SK-N-MC (cell line): ENCODE results near the gene SRGAP3.

Experiments used
- DNase-seq: peaks from one replicate; pipeline ENCODE4 v3.0.0-alpha.2; 2011; ENCODE audit warnings: low read depth, low spot score
- H3K27ac ChIP-seq: fragments of 200-600 bp; sonication (generic); 2 replicates; pipeline ENCODE4 v1.5.1; 2016; ENCODE audit warnings: mixed run types
- H3K36me3 ChIP-seq: fragments of 200-600 bp; sonication (generic); 2 replicates; pipeline ENCODE4 v1.6.1; 2017; ENCODE audit warnings: antibody characterized with exemption, low read length, mixed read lengths; ENCODE audit not compliant: insufficient read depth
- H3K4me3 ChIP-seq: fragments of 200-600 bp; sonication (generic); 2 replicates; pipeline ENCODE4 v1.5.1; 2016
- H3K9ac ChIP-seq: fragments of 200-600 bp; sonication (generic); 2 replicates; pipeline ENCODE4 v1.8.0; 2017; ENCODE audit warnings: mixed run types, mixed read lengths; ENCODE audit not compliant: insufficient read length
- H3K9me3 ChIP-seq: fragments of 200-600 bp; sonication (generic); 2 replicates; pipeline ENCODE4 v1.6.1; 2017; ENCODE audit warnings: low read depth, mild to moderate bottlenecking, antibody characterized with exemption, low read length, moderate library complexity, mixed read lengths
- EZH2 ChIP-seq: fragments of 200-600 bp; sonication (generic); IDR thresholded peaks from one replicate; pipeline ENCODE4 v1.6.1; 2017; ENCODE audit warnings: antibody characterized with exemption
- FOXP2 ChIP-seq: optimal IDR thresholded peaks from 2 replicates; pipeline ENCODE3; 2011; ENCODE audit warnings: mild to moderate bottlenecking, moderate library complexity; ENCODE audit not compliant: insufficient read depth; ENCODE audit errors: extremely low read length, control extremely low read depth
- POLR2AphosphoS5 ChIP-seq: IDR thresholded peaks from 2 replicates; pipeline ENCODE4 v1.6.1; 2012; ENCODE audit warnings: mild to moderate bottlenecking, low read depth, low read length, borderline replicate concordance

SRGAP3 gene

DNA sequence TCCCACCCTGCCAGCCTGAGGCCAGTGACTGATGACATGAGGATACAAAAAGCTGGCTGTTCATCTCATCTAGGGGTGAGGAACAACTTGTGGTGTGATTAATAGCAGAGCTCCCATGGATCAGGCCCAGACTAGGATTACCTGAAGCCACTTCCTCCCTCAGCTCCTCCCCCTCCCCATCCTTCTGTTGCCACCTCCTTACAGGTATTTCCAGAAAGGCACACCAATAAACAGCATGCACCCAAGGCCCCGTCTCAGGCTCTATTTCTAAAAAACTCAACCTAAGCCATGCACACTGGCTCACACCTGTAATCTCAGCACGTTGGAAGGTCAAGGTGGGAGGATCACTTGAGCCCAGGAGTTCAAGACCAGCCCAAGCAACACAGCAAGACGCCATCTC, 54.1 kb downstream of the SRGAP3 start:
- Histone ChIP-seq H3K9me3 (no peaks in the 10 kb centered on the region), H3K27ac (no peak overlapping the region), H3K4me3 (no peak overlapping the region), H3K9ac (no peak overlapping the region), H3K36me3 (no peaks in the 10 kb centered on the region)
- TF ChIP-seq FOXP2 (no peak), POLR2AphosphoS5 (no peak), EZH2 (no peak)
- no peak for DNase-seq

DNA sequence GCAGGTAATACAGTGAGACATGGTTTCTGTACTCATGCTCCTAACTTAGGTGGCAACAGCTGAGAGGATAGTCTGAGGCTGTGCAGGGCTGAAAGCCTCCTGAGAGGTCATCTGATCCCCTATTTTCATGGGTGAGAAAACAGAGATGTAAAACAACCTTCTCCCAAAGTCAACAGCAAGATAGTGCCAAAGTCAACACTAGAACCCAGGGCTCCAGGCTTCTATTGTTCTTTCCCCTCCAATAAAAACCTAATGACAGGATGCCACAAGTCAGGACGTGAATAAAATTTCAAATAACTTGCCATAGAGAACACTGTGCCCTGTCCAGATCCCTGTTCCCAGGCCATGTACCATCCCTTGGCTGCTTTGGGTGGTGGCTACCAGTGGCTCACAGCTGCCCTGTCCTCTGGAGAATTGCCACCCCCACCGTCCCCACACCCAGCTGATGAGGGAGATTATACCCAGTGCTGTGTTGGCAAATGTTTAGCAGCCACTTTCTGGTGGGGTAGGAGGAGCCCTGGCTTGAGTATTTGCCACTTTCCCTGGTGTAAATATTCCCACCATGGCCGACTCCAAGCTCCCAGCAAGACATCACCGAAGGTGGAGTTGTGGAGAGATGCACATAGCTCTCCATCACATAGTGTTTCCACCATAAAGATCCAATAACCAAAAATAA, 54.8 kb downstream of the SRGAP3 start:
- no peak for DNase-seq
- TF ChIP-seq POLR2AphosphoS5 (no peak), EZH2 (no peak), FOXP2 (no peak)
- H3K9me3 ChIP-seq: no peaks in the 10 kb centered on the region
- H3K36me3 ChIP-seq: no peaks in the 10 kb centered on the region
- H3K4me3 ChIP-seq: no peak overlapping the region
- no peak overlapping the region for H3K27ac ChIP-seq
- H3K9ac ChIP-seq: no peak overlapping the region

DNA sequence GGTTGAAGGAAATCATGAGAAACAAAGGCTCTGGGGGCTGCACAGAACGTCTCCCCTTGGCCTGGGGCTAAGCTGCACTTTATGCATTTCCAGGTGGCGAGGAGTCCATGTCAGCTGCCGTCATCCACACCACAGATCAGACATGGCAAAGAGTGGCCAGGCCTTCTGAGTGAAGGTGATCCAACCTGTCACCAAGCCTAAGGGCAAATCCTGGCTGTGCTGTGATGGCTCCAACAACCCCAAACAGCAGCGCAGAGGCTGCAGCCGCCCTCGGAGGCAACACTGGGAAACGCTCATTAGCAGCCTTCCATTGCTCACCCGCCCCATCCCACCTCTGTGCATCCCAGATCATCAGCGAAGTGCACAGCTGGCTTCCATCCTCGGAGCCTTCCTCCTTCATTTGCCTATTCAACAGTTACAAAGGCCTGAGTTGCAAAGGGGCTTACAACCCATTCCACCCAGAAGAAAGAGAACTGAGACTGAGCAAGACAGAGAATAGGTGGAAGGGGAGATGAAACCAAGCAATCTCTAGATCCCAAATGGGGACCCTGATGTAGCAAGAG, 55.7 kb downstream of the SRGAP3 start:
- TF ChIP-seq FOXP2 (no peak), POLR2AphosphoS5 (no peak), EZH2 (no peak)
- Histone ChIP-seq H3K9me3 (no peaks in the 10 kb centered on the region), H3K9ac (no peak overlapping the region), H3K27ac (no peak overlapping the region), H3K4me3 (no peak overlapping the region), H3K36me3 (no peaks in the 10 kb centered on the region)
- DNase-seq: no peak

DNA sequence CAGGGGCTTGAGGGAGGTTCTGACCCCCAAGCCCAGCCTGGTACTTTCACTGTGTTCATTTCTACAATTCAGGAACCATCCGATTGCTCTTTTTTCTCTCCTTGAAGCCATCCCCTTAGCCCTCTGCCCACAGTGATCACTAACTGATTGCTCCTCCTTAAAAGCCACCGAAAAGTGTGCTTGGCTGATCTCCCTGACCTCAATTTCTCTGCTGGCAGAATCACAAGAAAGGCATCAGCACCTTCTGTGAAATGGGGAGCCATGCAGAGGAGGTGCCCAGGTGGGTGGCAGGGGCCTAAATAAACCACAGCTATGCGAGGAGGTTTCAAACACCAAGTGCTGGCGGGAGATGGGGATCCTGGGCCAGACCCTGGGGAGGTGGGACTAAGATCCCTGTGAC, 56.2 kb downstream of the SRGAP3 start:
- Histone ChIP-seq H3K9me3 (no peaks in the 10 kb centered on the region), H3K9ac (no peak overlapping the region), H3K4me3 (no peak overlapping the region), H3K27ac (no peak overlapping the region), H3K36me3 (no peaks in the 10 kb centered on the region)
- no peak for TF ChIP-seq EZH2
- no peak for TF ChIP-seq POLR2AphosphoS5
- no peak for TF ChIP-seq FOXP2
- DNase-seq: no peak

DNA sequence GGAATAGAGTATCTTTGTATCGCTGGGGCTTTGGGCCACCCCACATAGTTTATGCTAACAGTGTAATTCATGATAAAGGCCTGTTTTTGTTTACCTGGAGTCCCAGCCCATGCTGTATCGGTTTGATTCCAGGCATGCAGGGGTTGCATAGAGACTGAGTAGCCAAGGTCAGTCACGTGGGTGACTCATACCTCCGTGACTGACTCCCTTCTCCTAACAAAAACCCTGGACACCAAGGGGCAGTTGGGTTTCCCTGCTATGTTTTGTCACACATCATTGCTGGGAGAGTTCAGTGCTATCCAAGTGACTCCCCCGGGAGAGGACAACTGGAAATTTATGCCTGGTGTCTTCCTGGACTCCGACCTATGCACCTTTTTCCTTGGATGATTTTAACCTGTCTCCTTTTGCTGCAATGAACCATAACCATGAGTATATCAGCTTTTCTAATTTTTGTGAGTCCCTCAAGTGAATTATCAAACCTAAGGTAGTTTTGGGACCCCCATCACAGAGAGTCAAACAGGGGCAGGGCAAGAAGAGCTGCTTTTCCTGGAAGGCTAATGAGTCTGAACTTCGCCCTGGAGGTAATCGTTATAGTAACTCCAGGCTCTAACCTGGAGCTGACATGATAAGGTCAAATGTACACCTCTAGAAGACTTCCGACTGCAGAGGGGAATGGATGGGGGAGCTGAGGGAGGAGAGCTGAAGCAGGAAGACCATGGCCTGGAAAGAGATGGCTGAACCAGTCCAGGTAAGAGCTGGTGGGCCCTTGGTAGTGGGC, 57.0 kb downstream of the SRGAP3 start:
- Histone ChIP-seq H3K4me3 (no peak overlapping the region), H3K36me3 (no peaks in the 10 kb centered on the region), H3K9me3 (no peaks in the 10 kb centered on the region), H3K9ac (no peak overlapping the region), H3K27ac (no peak overlapping the region)
- DNase-seq: no peak
- no peak for TF ChIP-seq EZH2
- no peak for TF ChIP-seq FOXP2
- no peak for TF ChIP-seq POLR2AphosphoS5

DNA sequence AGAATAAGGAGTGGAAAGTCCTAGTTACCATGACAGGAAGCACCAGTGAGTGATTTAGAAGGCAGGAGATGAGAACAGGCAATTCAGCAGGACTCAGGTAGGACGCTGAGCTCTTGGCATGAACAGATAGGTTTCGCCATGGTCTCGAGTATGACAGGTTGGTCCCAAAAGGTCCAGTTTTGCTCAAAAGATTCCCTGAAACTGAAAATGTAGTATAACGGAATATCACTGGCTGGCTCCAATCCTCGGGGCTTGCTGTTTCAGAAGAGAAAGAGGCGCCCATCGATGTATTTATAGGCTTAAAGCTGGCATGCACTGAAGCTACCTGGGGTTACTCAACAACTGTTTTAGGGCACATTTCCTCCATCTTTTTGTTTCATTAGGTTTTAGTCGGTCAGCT, 59.2 kb downstream of the SRGAP3 start:
- no peak overlapping the region for H3K9ac ChIP-seq
- no peak overlapping the region for H3K27ac ChIP-seq
- TF ChIP-seq FOXP2: no peak
- TF ChIP-seq EZH2: no peak
- TF ChIP-seq POLR2AphosphoS5: no peak
- no peaks in the 10 kb centered on the region for H3K36me3 ChIP-seq
- no peak overlapping the region for H3K4me3 ChIP-seq
- no peak for DNase-seq
- no peaks in the 10 kb centered on the region for H3K9me3 ChIP-seq

DNA sequence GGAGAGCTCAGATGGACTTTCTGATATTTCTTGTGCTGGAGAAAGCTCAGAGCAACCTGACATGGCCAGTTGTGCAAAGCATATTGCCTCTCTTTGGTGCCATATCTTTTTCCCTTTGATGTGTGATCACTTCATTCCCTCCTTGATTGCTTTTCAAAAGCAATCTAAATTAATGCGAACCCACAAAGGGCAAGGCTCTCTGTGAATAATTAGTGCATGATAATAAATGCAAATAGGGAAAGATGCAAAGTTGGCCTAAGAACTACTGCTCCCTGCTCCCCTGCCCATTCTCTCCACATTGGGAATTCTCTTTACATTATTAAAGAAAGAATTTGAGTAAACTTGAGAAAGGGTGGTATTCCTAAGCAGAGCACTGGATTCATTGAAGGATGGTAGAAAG, 60.9 kb downstream of the SRGAP3 start:
- no peak overlapping the region for H3K4me3 ChIP-seq
- no peak overlapping the region for H3K27ac ChIP-seq
- H3K9me3 ChIP-seq: no peaks in the 10 kb centered on the region

DNA sequence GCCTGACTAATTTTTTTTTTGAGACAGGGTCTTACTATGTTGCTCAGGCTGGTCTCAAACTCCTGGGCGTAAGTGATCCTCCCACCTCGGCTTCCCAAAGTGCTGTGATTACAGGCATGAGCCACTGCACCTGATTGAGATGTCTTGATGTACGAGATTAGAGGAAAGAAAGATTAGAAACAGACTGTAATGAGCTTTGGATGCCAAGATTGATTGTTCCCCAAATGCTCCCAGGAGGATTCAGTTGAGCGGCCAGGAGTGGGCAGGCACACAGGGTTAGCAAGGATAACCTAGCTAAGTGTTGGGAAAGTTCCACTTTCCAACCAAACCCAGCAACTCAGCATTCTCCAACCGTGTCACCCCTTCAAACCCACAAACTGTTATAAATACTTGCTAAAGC, 63.7 kb downstream of the SRGAP3 start:
- no peaks in the 10 kb centered on the region for H3K9me3 ChIP-seq
- no peaks in the 10 kb centered on the region for H3K36me3 ChIP-seq
- no peak overlapping the region for H3K27ac ChIP-seq
- no peak for DNase-seq
- H3K9ac ChIP-seq: no peak overlapping the region
- H3K4me3 ChIP-seq: no peak overlapping the region
- TF ChIP-seq EZH2 (no peak), FOXP2 (no peak), POLR2AphosphoS5 (no peak)

More for the DNA sequence above, 60.9 kb downstream of the SRGAP3 start:
- Histone ChIP-seq H3K9ac (no peak overlapping the region), H3K36me3 (no peaks in the 10 kb centered on the region)
- TF ChIP-seq EZH2 (no peak), FOXP2 (no peak), POLR2AphosphoS5 (no peak)
- DNase-seq: no peak
